ENCODE measurements around the gene SVEP1.

Gene SVEP1

GRCh38 chr9:110528645-110529044 lies 50.9 kb downstream of the SVEP1 start:
- Mint-ChIP-seq H3K9me3 (peaks cover 8% of the 10 kb centered on the region), H3K27ac (no peak overlapping the region), H3K27me3 (peaks cover 9% of the 10 kb centered on the region), H3K4me3 (no peak overlapping the region), H3K36me3 (ENCODE audit: low read depth) (no peaks in the 10 kb centered on the region), H3K4me1 (ENCODE audit: low read depth) (no peaks in the 10 kb centered on the region)
- intact Hi-C loops (cut with micrococcal nuclease): no loop called here

GRCh38 chr9:110526426-110526825 lies 53.1 kb downstream of the SVEP1 start:
- Mint-ChIP-seq H3K27ac (no peak overlapping the region), H3K4me1 (ENCODE audit: low read depth) (no peaks in the 10 kb centered on the region), H3K36me3 (ENCODE audit: low read depth) (no peaks in the 10 kb centered on the region), H3K9me3 (peaks cover 8% of the 10 kb centered on the region), H3K4me3 (no peak overlapping the region), H3K27me3 (peaks cover 11% of the 10 kb centered on the region)
- intact Hi-C loops (cut with micrococcal nuclease): no loop called here

GRCh38 chr9:110521206-110521605 lies 58.3 kb downstream of the SVEP1 start:
- no peak overlapping the region for H3K27ac Mint-ChIP-seq
- H3K9me3 Mint-ChIP-seq: no peaks in the 10 kb centered on the region
- intact Hi-C loops (cut with micrococcal nuclease): no loop called here
- H3K4me3 Mint-ChIP-seq: no peak overlapping the region
- H3K27me3 Mint-ChIP-seq: peaks cover 7% of the 10 kb centered on the region
- H3K4me1 Mint-ChIP-seq (ENCODE audit: low read depth): no peaks in the 10 kb centered on the region
- H3K36me3 Mint-ChIP-seq (ENCODE audit: low read depth): no peaks in the 10 kb centered on the region

GRCh38 chr9:110520120-110520701 lies 59.3 kb downstream of the SVEP1 start:
- no peaks in the 10 kb centered on the region for H3K36me3 Mint-ChIP-seq (ENCODE audit: low read depth)
- H3K27ac Mint-ChIP-seq: no peak overlapping the region
- H3K27me3 Mint-ChIP-seq: peaks cover 5% of the 10 kb centered on the region
- no peak overlapping the region for H3K4me3 Mint-ChIP-seq
- H3K9me3 Mint-ChIP-seq: no peaks in the 10 kb centered on the region
- intact Hi-C loops (cut with micrococcal nuclease): no loop called here
- no peaks in the 10 kb centered on the region for H3K4me1 Mint-ChIP-seq (ENCODE audit: low read depth)

GRCh38 chr9:110517483-110517882 lies 62.1 kb downstream of the SVEP1 start:
- no peaks in the 10 kb centered on the region for H3K4me1 Mint-ChIP-seq (ENCODE audit: low read depth)
- H3K27me3 Mint-ChIP-seq: peaks cover 8% of the 10 kb centered on the region
- H3K4me3 Mint-ChIP-seq: no peak overlapping the region
- no peaks in the 10 kb centered on the region for H3K36me3 Mint-ChIP-seq (ENCODE audit: low read depth)
- H3K9me3 Mint-ChIP-seq: no peaks in the 10 kb centered on the region
- intact Hi-C loops (cut with micrococcal nuclease): no loop called here
- H3K27ac Mint-ChIP-seq: no peak overlapping the region

- Mint-ChIP-seq H3K9me3 (no peaks in the 10 kb centered on the region), H3K4me1 (ENCODE audit: low read depth) (peaks cover 3% of the 10 kb centered on the region), H3K4me3 (no peak overlapping the region), H3K36me3 (ENCODE audit: low read depth) (no peaks in the 10 kb centered on the region), H3K27ac (no peak overlapping the region), H3K27me3 (peaks cover 13% of the 10 kb centered on the region)
- intact Hi-C loops (cut with micrococcal nuclease): no loop called here
These were observed 64.6 kb downstream of the SVEP1 start for GRCh38 chr9:110514897-110515296.

- Mint-ChIP-seq H3K4me3 (no peak overlapping the region), H3K4me1 (ENCODE audit: low read depth) (peaks cover 6% of the 10 kb centered on the region), H3K36me3 (ENCODE audit: low read depth) (no peaks in the 10 kb centered on the region), H3K27ac (no peak overlapping the region), H3K27me3 (peaks cover 13% of the 10 kb centered on the region), H3K9me3 (no peaks in the 10 kb centered on the region)
- intact Hi-C loops (cut with micrococcal nuclease): no loop called here
These were observed 66.7 kb downstream of the SVEP1 start for GRCh38 chr9:110512817-110513216.

GRCh38 chr9:110509792-110510191 lies 69.7 kb downstream of the SVEP1 start:
- Mint-ChIP-seq H3K27ac (no peak overlapping the region), H3K4me1 (ENCODE audit: low read depth) (peaks cover 6% of the 10 kb centered on the region), H3K27me3 (peaks cover 18% of the 10 kb centered on the region)

GRCh38 chr9:110502842-110503241 lies 76.7 kb downstream of the SVEP1 start:
- intact Hi-C loops (cut with micrococcal nuclease): no loop called here
- no peaks in the 10 kb centered on the region for H3K4me1 Mint-ChIP-seq (ENCODE audit: low read depth)

More at GRCh38 chr9:110509792-110510191, 69.7 kb downstream of the SVEP1 start:
- Mint-ChIP-seq H3K9me3 (no peaks in the 10 kb centered on the region), H3K4me3 (no peak overlapping the region), H3K36me3 (ENCODE audit: low read depth) (no peaks in the 10 kb centered on the region)
- intact Hi-C loops (cut with micrococcal nuclease): no loop called here

GRCh38 chr9:110499608-110500007 lies 79.9 kb downstream of the SVEP1 start:
- Mint-ChIP-seq H3K4me3 (no peak overlapping the region), H3K36me3 (ENCODE audit: low read depth) (no peaks in the 10 kb centered on the region), H3K27ac (no peak overlapping the region), H3K9me3 (no peaks in the 10 kb centered on the region), H3K4me1 (ENCODE audit: low read depth) (no peaks in the 10 kb centered on the region), H3K27me3 (peaks cover 9% of the 10 kb centered on the region)
- intact Hi-C loops (cut with micrococcal nuclease): no loop called here

More at GRCh38 chr9:110502842-110503241, 76.7 kb downstream of the SVEP1 start:
- Mint-ChIP-seq H3K4me3 (no peak overlapping the region), H3K9me3 (no peaks in the 10 kb centered on the region), H3K27ac (no peak overlapping the region), H3K36me3 (ENCODE audit: low read depth) (no peaks in the 10 kb centered on the region), H3K27me3 (peaks cover 8% of the 10 kb centered on the region)

- H3K4me3 Mint-ChIP-seq: no peak overlapping the region
- H3K4me1 Mint-ChIP-seq (ENCODE audit: low read depth): no peaks in the 10 kb centered on the region
- H3K27me3 Mint-ChIP-seq: peaks cover 16% of the 10 kb centered on the region
- intact Hi-C loops (cut with micrococcal nuclease): no loop called here
- no peaks in the 10 kb centered on the region for H3K36me3 Mint-ChIP-seq (ENCODE audit: low read depth)
- H3K9me3 Mint-ChIP-seq: no peaks in the 10 kb centered on the region
- no peak overlapping the region for H3K27ac Mint-ChIP-seq
These were observed 92.3 kb downstream of the SVEP1 start for GRCh38 chr9:110487196-110487595.

GRCh38 chr9:110486218-110486617 lies 93.3 kb downstream of the SVEP1 start:
- no peaks in the 10 kb centered on the region for H3K9me3 Mint-ChIP-seq
- H3K27me3 Mint-ChIP-seq: peaks cover 16% of the 10 kb centered on the region
- no peak overlapping the region for H3K27ac Mint-ChIP-seq
- H3K36me3 Mint-ChIP-seq (ENCODE audit: low read depth): no peaks in the 10 kb centered on the region
- H3K4me3 Mint-ChIP-seq: no peak overlapping the region
- H3K4me1 Mint-ChIP-seq (ENCODE audit: low read depth): no peaks in the 10 kb centered on the region
- intact Hi-C loops (cut with micrococcal nuclease): no loop called here

- Mint-ChIP-seq H3K27me3 (no peaks in the 10 kb centered on the region), H3K4me3 (no peak overlapping the region), H3K36me3 (ENCODE audit: low read depth) (no peaks in the 10 kb centered on the region), H3K9me3 (no peaks in the 10 kb centered on the region), H3K4me1 (ENCODE audit: low read depth) (no peaks in the 10 kb centered on the region), H3K27ac (no peak overlapping the region)
- intact Hi-C loops (cut with micrococcal nuclease): no loop called here
These were observed 100.1 kb downstream of the SVEP1 start for GRCh38 chr9:110479481-110479880.

- Mint-ChIP-seq H3K9me3 (no peaks in the 10 kb centered on the region), H3K27ac (no peak overlapping the region), H3K4me3 (no peak overlapping the region), H3K4me1 (ENCODE audit: low read depth) (no peaks in the 10 kb centered on the region), H3K36me3 (ENCODE audit: low read depth) (no peaks in the 10 kb centered on the region), H3K27me3 (no peaks in the 10 kb centered on the region)
- intact Hi-C loops (cut with micrococcal nuclease): no loop called here
These were observed 103.3 kb downstream of the SVEP1 start for GRCh38 chr9:110476251-110476650.

GRCh38 chr9:110472111-110472510 lies 107.4 kb downstream of the SVEP1 start:
- Mint-ChIP-seq H3K4me1 (ENCODE audit: low read depth) (no peaks in the 10 kb centered on the region), H3K36me3 (ENCODE audit: low read depth) (no peaks in the 10 kb centered on the region), H3K27ac (no peak overlapping the region), H3K9me3 (no peaks in the 10 kb centered on the region), H3K27me3 (peaks cover 2% of the 10 kb centered on the region), H3K4me3 (no peak overlapping the region)
- intact Hi-C loops (cut with micrococcal nuclease): no loop called here

All from dendritic cell treated with granulocyte-macrophage colony-stimulating factor and Interleukin-4, amounts not matched to agents 40 ng/mL and 50 ng/mL, for 4 days (primary cell).